Measurements from ENCODE around the gene NCLN.
A peak's percentile ranks its signal among the peaks of the same experiment; 100 is the strongest.
"Not testable (repeated sequence)": the region's sequence is repeated elsewhere in the genome, so short reads cannot be mapped to it uniquely, and the experiment has no call there.

NCLN gene

GRCh38 chr19:3154957-3155736, 30.6 kb upstream of the NCLN start:
- DNase-seq (ENCODE audit: low spot score) = no peak

GRCh38 chr19:3157096-3157845, 28.5 kb upstream of the NCLN start:
- no peak for DNase-seq (ENCODE audit: low spot score)

DNA sequence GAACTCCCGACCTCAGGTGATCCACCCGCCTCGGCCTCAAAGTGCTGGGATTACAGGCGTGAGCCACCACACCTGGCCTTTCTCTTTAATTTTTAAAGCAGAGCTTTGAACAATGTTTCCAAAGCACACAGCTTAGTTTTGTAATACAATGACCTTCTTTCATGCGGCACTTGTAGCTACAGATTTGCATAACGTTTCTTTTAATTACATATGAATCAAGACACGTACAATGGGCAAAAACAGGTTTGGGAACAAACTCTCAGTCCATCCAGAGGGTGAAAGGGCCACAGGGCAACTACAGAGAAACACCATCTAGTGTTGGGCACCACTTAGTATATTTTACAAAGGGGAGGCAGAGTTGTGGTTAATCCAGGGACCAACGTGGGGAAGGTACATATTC, 26.2 kb upstream of the NCLN start:
- DNase-seq (ENCODE audit: low spot score) = no peak

DNA sequence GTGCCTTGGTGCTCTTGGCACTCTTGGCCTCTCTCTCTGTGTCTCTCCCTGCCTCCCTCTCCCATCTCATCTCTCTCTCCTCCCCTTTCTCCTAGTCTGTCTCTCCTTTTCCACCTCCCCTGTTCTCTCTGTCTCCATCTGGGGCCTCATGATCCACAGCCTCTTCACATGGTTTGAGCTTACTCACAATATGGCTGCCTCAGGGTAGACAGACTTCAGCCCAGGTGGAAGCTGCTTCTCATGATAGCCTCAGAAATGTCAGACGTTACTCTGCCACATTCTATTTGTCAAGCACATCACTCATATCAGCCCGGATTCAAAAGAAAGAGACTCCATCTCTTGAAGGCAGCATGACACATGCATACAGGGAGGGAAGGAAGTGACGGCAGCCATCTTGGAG, 25.5 kb upstream of the NCLN start:
- no peak for DNase-seq (ENCODE audit: low spot score)

- DNase-seq (ENCODE audit: low spot score) = no peak
These were observed 24.3 kb upstream of the NCLN start for GRCh38 chr19:3161453-3161852.

- no peak for DNase-seq (ENCODE audit: low spot score)
These were observed 23.1 kb upstream of the NCLN start for GRCh38 chr19:3162418-3163229.

DNA sequence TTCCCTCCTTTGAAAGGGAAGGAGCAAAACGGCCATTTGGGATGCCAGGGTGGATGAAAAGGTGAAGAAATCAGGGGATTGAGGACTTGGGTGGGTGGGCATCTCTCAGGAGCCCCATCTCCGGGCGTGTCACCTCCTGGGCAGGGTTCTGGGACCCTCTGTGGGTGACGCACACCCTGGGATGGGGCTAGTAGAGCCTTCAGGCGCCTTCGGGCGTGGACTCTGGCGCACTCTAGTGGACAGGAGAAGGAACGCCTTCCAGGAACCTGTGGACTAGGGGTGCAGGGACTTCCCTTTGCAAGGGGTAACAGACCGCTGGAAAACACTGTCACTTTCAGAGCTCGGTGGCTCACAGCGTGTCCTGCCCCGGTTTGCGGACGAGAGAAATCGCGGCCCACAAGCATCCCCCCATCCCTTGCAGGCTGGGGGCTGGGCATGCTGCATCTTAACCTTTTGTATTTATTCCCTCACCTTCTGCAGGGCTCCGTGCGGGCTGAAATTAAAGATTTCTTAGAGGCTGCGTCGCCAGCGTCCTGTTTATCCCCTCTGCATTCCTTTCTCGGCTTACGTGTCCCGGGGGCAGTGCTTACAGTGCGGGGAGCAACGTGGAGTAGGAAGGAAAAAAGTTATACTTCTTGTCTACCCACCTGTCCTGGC, 22.4 kb upstream of the NCLN start:
- peak; percentile 89 for DNase-seq (ENCODE audit: low spot score)

- no peak for DNase-seq (ENCODE audit: low spot score)
These were observed 21.8 kb upstream of the NCLN start for GRCh38 chr19:3163943-3164342.

- no peak for DNase-seq (ENCODE audit: low spot score)
These were observed 18.0 kb upstream of the NCLN start for GRCh38 chr19:3167533-3168272.

GRCh38 chr19:3171894-3172672, 13.6 kb upstream of the NCLN start:
- no peak for DNase-seq (ENCODE audit: low spot score)

DNA sequence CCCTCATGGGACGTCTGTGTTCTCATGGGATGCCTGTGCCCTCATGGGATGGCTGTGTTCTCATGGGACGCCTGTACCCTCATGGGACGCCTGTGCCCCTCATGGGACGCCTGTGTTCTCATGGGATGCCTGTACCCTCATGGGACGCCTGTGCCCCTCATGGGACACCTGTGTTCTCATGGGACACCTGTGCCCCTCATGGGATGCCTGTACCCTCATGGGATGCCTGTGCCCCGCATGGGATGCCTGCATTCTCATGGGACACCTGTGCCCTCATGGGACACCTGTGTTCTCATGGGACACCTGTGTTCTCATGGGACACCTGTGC, 13.1 kb upstream of the NCLN start:
- not testable (repeated sequence) for DNase-seq (ENCODE audit: low spot score)

- DNase-seq (ENCODE audit: low spot score) = no peak
These were observed 9.7 kb upstream of the NCLN start for GRCh38 chr19:3175781-3176714.

- DNase-seq (ENCODE audit: low spot score) = no peak
These were observed 8.8 kb upstream of the NCLN start for GRCh38 chr19:3176715-3177501.

- DNase-seq (ENCODE audit: low spot score) = no peak
These were observed 7.3 kb upstream of the NCLN start, which contains the start of gene S1PR4 for GRCh38 chr19:3178377-3178972. Gene S1PR4 (plus strand): TSS chr19:3178769. CDS start chr19:3178793, 24 bp downstream.

DNA sequence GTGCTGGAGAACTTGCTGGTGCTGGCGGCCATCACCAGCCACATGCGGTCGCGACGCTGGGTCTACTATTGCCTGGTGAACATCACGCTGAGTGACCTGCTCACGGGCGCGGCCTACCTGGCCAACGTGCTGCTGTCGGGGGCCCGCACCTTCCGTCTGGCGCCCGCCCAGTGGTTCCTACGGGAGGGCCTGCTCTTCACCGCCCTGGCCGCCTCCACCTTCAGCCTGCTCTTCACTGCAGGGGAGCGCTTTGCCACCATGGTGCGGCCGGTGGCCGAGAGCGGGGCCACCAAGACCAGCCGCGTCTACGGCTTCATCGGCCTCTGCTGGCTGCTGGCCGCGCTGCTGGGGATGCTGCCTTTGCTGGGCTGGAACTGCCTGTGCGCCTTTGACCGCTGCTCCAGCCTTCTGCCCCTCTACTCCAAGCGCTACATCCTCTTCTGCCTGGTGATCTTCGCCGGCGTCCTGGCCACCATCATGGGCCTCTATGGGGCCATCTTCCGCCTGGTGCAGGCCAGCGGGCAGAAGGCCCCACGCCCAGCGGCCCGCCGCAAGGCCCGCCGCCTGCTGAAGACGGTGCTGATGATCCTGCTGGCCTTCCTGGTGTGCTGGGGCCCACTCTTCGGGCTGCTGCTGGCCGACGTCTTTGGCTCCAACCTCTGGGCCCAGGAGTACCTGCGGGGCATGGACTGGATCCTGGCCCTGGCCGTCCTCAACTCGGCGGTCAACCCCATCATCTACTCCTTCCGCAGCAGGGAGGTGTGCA, 6.6 kb upstream of the NCLN start:
- no peak for DNase-seq (ENCODE audit: low spot score)

- no peak for DNase-seq (ENCODE audit: low spot score)
These were observed 5.9 kb upstream of the NCLN start for GRCh38 chr19:3179739-3180293.

All from HuH-7 (cell line).